PC-9 (cell line): Measurements from ENCODE around the gene NMUR1.

Experiments
- EZH2 ChIP-seq: fragments of 200-600 bp; sonication (generic); IDR thresholded peaks from 2 replicates; pipeline ENCODE4 v1.8.0; 2017; ENCODE audit warnings: antibody characterized with exemption, low read depth
- TF ChIP-seq, protein P1 (sequence below): fragments of 200-600 bp; sonication (generic); conservative IDR thresholded peaks from 2 replicates; pipeline ENCODE4 v1.6.1; 2017; ENCODE audit warnings: mixed run types, antibody characterized with exemption, mild to moderate bottlenecking, moderate library complexity

DNA sequence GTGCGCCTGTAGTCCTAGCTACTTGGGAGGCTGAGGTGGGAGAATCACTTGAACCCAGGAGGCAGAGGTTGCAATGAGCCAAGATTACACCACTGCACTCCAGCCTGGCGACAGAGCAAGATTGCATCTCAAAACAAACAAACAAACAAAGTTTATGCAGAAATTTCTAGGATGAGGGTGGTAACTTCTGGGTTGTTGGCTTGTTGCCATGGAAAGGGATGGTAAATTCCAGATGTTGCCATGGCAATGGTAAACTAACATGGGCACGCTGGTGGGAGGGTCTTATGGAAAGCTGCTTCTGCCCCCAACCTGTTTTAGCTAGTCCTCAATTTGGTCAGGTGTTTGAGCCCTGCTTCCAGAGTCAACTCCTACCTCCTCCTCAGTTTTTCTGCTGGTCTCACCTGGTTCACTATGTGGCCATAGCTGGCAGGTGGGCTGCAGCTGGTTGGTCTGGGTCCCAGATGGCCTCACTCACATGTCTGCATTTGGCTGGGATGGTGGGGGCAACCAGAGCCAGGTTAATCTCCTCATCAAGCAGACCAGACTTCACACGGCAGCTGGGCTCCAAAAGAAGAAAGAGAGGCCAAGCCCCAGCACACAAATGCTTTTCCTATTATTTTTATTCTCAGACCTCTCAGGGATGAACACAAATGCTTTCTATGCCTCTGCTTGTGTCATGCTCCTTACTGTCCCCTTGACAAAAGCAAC lies 35.8 kb upstream of the NMUR1 start:
- TF ChIP-seq, protein P1, sequence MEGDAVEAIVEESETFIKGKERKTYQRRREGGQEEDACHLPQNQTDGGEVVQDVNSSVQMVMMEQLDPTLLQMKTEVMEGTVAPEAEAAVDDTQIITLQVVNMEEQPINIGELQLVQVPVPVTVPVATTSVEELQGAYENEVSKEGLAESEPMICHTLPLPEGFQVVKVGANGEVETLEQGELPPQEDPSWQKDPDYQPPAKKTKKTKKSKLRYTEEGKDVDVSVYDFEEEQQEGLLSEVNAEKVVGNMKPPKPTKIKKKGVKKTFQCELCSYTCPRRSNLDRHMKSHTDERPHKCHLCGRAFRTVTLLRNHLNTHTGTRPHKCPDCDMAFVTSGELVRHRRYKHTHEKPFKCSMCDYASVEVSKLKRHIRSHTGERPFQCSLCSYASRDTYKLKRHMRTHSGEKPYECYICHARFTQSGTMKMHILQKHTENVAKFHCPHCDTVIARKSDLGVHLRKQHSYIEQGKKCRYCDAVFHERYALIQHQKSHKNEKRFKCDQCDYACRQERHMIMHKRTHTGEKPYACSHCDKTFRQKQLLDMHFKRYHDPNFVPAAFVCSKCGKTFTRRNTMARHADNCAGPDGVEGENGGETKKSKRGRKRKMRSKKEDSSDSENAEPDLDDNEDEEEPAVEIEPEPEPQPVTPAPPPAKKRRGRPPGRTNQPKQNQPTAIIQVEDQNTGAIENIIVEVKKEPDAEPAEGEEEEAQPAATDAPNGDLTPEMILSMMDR, result no peak
- no peak for TF ChIP-seq EZH2
